Heart left ventricle (tissue), 13 donors: ENCODE measurements around the gene MAPKAP1.

Experiments used
- CTCF ChIP-seq, 12 donors: fragments of 200-600 bp; sonication (generic) in 4 of 12; IDR thresholded peaks; one replicate each; pipeline versions ENCODE4 v1.5.0 to v1.8.0; 2018 to 2022; ENCODE audit warnings: antibody characterized with exemption in 12 of 12, mild to moderate bottlenecking in 5 of 12
- POLR2A ChIP-seq, 2 donors: fragments of 450-650 bp; IDR thresholded peaks; one replicate each; pipeline ENCODE4 v1.6.1; 2017; ENCODE audit warnings: antibody characterized with exemption in 2 of 2, mild to moderate bottlenecking in 2 of 2, moderate library complexity in 2 of 2
- donor health status: ischemic (EF 13 %, LVEDD 7.1; RV severe dilation, severe dysfunction).
- donor health status: DM: no; HTN: yes; CAD: no.
- donor health status: DM: no; HTN: no; CAD: no.
- donor health status: ischemic (EF 25% LVEDD 6.9; RV normal size, moderate dysfunction).
- donor health status: ischemic (EF 25% LVEDD 5.7; RV mildly dilated, moderate dysfunction).
- donor health status: ischemic (EF 35%, LVEDD 5.7; RV mildly dilated, moderate dysfunction).
- donor health status: nonischemic (EF 11% LVEDD 7.7; RV severe dilation, severe dysfunction).
- donor health status: DM: yes; HTN: yes; CAD: no.
- donor health status: PGD.
- donor health status: ischemic (EF 29% LVEDD 5.4; RV normal size, mild dysfunction).
- donor health status: nonischemic (EF 23%, LVEDD 6.1; RV moderate dilation, normal function).

- no peak for TF ChIP-seq CTCF (IDR thresholded peaks at IDR 0.05)
- no peak for TF ChIP-seq POLR2A (IDR thresholded peaks at IDR 0.05)
These were observed 158.0 kb downstream of the MAPKAP1 start for GRCh38 chr9:125549039-125549438.
